GM19043 (cell line): Measurements from ENCODE around the gene SLPI.

Experiments used
- ATAC-seq: cut with Tn5 transposase; IDR thresholded peaks from one replicate; pipeline ENCODE4 v1.9.1; 2021; ENCODE audit warnings: low read depth; ENCODE audit not compliant: unreplicated experiment

SLPI gene

GRCh38 chr20:45221076-45221475 lies 33.3 kb downstream of the SLPI start, which contains the start of gene SEMG2:
TSS of gene SEMG2 (plus strand) at chr20:45221373. CDS start at chr20:45221390, 17 bp downstream.
- ATAC-seq = no peak

DNA sequence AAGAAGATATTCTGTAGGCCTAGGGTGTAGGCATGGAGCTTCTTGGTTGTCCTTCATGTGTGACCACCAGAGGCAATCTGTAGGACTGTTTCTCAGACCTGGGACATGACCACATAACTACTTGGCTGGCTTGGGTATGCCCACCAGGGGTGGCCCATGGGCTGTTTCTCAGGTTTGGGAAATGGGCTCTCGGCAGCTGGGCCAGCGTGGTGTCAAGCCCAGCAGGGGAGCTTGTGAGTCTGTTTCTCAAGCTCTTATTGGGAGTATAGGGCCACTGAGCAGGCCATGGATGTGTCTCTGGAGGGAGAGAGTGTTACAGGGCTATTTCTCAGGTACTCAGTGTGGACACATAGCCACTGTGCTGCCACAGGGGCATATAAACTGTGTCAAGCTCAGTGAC lies 35.7 kb downstream of the SLPI start:
- no peak for ATAC-seq

- ATAC-seq = no peak
These were observed 36.2 kb downstream of the SLPI start for GRCh38 chr20:45218124-45218523.

GRCh38 chr20:45212836-45213235 lies 41.5 kb downstream of the SLPI start:
- ATAC-seq = no peak

DNA sequence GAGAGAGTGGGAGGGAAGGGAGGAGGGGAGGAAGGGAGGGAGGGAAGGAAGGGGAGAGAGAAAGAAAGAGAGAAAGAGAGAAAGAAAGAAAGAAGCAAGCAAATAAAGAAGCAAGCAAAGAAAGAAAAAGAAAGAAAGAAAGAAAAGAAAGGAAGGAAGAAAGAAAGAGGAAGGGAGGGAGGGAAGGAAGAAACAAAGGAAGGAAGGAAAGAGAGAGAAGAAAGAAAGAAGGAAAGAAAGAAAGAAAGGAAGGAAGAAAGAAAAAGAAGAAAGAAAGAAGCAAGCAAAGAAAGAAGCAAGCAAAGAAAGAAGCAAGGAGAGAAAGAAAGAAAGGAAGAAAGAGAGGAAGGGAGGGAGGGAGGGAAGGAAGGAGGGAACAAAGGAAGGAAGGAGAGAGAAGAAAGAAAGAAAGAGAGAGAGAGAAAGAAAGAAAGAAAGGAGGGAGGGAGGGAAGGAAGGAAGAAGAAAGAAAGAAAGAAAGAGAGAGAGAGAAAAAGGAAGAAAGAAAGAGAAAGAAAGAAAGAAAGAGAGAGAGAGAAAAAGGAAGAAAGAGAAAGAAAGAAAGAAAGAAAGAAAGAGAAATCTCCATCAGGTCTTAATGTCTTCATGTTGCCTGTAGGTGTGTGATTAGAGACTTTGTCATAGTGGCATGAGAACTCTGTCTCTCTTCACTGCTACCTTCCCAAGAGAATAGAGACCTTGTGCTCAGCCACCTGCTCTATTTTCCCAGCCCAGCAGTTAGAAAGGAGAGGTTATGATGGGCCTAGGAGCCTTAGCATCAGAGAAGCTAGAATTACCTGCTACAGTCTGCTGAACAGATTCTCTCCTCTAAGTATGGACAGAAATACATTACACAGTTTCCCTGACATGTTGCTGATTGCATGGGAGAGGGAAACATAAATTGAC lies 42.5 kb downstream of the SLPI start:
- no peak for ATAC-seq

GRCh38 chr20:45209924-45210323 lies 44.4 kb downstream of the SLPI start:
- no peak for ATAC-seq

GRCh38 chr20:45206725-45207124 lies 47.6 kb downstream of the SLPI start, which contains the start of gene SEMG1:
TSS of gene SEMG1 (plus strand) at chr20:45207033. CDS start at chr20:45207054, 21 bp downstream.
- no peak for ATAC-seq
